Liver (tissue), 3 donors: Measurements from ENCODE around the gene INPP4B.

Experiments used
- RXRA ChIP-seq, 2 donors: IDR thresholded peaks; 2 replicates each; pipeline ENCODE4 v1.6.1; 2017 to 2018; ENCODE audit warnings: antibody characterized with exemption in 2 of 2, mild to moderate bottlenecking in 1 of 2
- TF ChIP-seq, protein P1 (sequence below): fragments of 150-350 bp; IDR thresholded peaks from 2 replicates; pipeline ENCODE4 v1.5.1; 2017; ENCODE audit warnings: improper control_type of control experiment, low read depth, low read length; ENCODE audit not compliant: missing input control
- TF ChIP-seq, protein P2 (sequence below): IDR thresholded peaks from 2 replicates; pipeline ENCODE4 v1.6.1; 2016; ENCODE audit warnings: antibody characterized with exemption
- donor health status: healthy.
- donor health status: healthy.

DNA sequence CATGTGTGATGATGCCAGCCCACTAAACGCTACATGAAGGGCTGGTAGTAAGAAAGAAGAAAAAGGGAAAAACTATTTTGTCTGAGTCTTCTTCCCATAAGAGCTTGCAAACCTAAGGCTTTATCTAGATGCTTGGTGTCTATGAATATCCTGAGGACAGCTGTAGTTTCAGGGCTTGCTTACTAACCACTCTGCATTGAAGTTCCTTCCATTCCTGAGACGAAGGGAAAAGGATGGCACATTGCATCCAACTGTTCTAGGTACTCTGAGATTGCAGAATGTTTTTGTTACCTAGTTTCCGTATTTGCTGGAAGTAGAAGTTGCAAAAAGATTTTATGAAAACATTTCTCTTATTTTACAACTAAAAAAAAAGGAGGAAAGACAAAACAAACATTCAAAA lies 665.1 kb downstream of the INPP4B start:
- TF ChIP-seq, protein P1, sequence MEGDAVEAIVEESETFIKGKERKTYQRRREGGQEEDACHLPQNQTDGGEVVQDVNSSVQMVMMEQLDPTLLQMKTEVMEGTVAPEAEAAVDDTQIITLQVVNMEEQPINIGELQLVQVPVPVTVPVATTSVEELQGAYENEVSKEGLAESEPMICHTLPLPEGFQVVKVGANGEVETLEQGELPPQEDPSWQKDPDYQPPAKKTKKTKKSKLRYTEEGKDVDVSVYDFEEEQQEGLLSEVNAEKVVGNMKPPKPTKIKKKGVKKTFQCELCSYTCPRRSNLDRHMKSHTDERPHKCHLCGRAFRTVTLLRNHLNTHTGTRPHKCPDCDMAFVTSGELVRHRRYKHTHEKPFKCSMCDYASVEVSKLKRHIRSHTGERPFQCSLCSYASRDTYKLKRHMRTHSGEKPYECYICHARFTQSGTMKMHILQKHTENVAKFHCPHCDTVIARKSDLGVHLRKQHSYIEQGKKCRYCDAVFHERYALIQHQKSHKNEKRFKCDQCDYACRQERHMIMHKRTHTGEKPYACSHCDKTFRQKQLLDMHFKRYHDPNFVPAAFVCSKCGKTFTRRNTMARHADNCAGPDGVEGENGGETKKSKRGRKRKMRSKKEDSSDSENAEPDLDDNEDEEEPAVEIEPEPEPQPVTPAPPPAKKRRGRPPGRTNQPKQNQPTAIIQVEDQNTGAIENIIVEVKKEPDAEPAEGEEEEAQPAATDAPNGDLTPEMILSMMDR: no peak
- TF ChIP-seq, protein P2, sequence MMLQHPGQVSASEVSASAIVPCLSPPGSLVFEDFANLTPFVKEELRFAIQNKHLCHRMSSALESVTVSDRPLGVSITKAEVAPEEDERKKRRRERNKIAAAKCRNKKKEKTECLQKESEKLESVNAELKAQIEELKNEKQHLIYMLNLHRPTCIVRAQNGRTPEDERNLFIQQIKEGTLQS: no peak
- no peak for TF ChIP-seq RXRA (IDR thresholded peaks at IDR 0.05)
